ENCODE measurements around the gene ERC2. TPM values are rescaled to one million over a fixed set of nuclear protein-coding genes. Genes with fewer than 3 reads are reported as not detected.

ERC2 gene
- total RNA-seq, 1 donor from 2014 or later, result 0.65 TPM

DNA sequence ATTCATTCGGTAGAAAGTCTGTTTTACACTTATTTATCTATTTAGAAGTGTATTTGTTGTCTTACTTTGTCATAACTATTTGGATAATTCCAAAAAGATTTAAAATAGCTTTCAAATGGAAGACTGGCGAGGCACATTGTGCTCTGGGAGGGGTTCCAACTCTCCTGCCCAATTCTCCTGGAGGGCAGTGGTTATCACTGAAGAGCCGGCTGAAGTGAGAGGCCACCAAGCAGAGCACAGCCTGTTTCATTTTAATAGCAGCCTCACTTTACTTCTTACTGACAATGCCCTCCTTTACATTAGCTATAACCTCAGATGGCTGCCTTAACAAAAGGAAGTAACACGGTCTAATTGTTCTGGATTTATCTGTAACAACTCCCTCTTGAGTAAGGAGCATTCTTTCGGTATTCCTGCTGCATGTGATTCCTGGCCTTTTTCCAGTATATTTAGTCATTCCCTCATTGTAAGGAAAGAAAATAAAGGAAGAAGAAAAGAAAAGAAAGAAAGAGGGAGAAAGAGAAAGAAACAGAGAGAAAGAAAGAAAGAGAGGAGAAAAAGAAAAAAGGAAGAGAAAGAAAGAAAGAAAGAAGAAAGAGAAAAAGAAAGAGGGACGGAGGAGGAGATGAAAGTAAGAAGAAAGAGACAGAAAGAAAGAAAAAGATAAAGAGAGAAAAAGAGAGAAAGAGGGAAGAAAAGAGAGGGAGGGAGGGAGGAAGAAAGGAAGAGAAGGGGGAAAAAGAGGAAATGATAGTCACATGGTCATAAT, 641.4 kb downstream of the ERC2 start:
- DNase-seq (ENCODE audit: low spot score), result no peak
- Mint-ChIP-seq H3K36me3 (ENCODE audit: low read depth) (peaks cover 5% of the 10 kb centered on the region), H3K27ac (ENCODE audit: unreplicated experiment) (no peak overlapping the region), H3K4me3 (ENCODE audit: unreplicated experiment) (no peak overlapping the region), H3K9me3 (ENCODE audit: low read depth) (peaks cover 8% of the 10 kb centered on the region), H3K27me3 (ENCODE audit: low read depth) (no peaks in the 10 kb centered on the region), H3K4me1 (ENCODE audit: low read depth) (peaks cover 7% of the 10 kb centered on the region)
- TF ChIP-seq, protein P1, sequence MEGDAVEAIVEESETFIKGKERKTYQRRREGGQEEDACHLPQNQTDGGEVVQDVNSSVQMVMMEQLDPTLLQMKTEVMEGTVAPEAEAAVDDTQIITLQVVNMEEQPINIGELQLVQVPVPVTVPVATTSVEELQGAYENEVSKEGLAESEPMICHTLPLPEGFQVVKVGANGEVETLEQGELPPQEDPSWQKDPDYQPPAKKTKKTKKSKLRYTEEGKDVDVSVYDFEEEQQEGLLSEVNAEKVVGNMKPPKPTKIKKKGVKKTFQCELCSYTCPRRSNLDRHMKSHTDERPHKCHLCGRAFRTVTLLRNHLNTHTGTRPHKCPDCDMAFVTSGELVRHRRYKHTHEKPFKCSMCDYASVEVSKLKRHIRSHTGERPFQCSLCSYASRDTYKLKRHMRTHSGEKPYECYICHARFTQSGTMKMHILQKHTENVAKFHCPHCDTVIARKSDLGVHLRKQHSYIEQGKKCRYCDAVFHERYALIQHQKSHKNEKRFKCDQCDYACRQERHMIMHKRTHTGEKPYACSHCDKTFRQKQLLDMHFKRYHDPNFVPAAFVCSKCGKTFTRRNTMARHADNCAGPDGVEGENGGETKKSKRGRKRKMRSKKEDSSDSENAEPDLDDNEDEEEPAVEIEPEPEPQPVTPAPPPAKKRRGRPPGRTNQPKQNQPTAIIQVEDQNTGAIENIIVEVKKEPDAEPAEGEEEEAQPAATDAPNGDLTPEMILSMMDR (IDR thresholded peaks at IDR 0.05), result no peak

DNA sequence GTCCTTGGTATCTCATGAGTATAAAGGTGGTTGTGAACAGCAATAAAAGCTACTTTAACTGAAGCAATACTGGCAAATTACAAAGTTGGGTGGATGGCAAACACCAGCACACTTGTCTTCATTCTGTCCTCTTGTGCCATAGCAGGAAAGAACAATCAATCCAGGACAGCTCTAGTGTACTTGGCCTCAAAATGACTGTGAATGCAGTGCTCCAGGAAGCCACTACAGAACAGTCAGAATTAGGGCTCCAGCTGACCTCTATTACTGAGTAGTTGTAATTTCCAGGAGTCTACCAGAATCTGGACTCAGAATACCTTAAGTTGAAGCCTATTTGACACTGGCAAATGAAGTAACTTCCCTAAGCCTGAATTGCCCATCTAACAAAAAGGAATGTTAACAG, 642.2 kb downstream of the ERC2 start:
- Mint-ChIP-seq H3K4me1 (ENCODE audit: low read depth) (peaks cover 7% of the 10 kb centered on the region), H3K9me3 (ENCODE audit: low read depth) (peaks cover 8% of the 10 kb centered on the region), H3K27ac (ENCODE audit: unreplicated experiment) (no peak overlapping the region), H3K36me3 (ENCODE audit: low read depth) (peaks cover 5% of the 10 kb centered on the region), H3K4me3 (ENCODE audit: unreplicated experiment) (no peak overlapping the region), H3K27me3 (ENCODE audit: low read depth) (no peaks in the 10 kb centered on the region)
- no peak for DNase-seq (ENCODE audit: low spot score)
- TF ChIP-seq, protein P1 (IDR thresholded peaks at IDR 0.05), result no peak

DNA sequence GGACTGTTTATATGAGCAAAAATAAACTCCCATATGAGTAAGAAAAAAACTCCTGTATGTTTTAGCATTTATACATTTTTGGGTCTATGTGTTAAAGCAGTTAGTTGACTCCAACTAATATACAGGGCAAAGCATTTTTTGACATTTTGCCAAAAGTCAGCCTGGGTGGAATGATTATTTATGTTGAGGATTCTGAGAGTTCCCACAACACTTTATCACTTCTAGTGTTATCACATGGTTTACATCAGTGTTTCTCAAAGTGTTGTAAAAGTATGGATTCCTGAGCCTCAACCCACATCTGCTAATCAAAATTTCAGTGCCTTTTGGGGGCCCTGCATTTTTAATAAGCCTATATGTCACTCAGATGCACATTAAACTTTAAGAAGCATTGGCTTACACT, 643.9 kb downstream of the ERC2 start:
- peaks cover 7% of the 10 kb centered on the region for H3K4me1 Mint-ChIP-seq (ENCODE audit: low read depth)
- DNase-seq (ENCODE audit: low spot score), result no peak
- no peaks in the 10 kb centered on the region for H3K36me3 Mint-ChIP-seq (ENCODE audit: low read depth)
- no peak overlapping the region for H3K4me3 Mint-ChIP-seq (ENCODE audit: unreplicated experiment)
- H3K9me3 Mint-ChIP-seq (ENCODE audit: low read depth), result no peaks in the 10 kb centered on the region
- no peak overlapping the region for H3K27ac Mint-ChIP-seq (ENCODE audit: unreplicated experiment)
- TF ChIP-seq, protein P1 (IDR thresholded peaks at IDR 0.05), result no peak
- peaks cover 6% of the 10 kb centered on the region for H3K27me3 Mint-ChIP-seq (ENCODE audit: low read depth)

DNA sequence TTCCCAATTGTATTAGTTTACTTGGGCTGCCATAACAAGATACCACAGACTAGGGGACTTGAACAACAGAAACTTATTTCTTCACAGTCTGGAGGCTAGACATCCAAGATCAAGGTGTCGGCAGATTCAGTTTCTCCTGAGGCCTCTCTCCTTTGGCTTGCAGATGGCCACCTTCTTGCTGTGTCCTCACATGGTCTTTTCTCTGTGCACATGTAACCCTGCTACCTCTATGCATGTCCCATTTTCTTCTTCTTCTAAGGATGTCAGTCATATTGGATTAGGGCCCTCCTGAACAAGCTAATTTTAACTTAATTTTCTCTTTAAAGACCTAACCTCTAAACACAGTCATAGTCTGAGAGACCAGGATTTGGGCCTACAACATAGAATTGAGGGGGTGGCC, 644.4 kb downstream of the ERC2 start:
- Mint-ChIP-seq H3K4me1 (ENCODE audit: low read depth) (peaks cover 7% of the 10 kb centered on the region), H3K36me3 (ENCODE audit: low read depth) (no peaks in the 10 kb centered on the region), H3K4me3 (ENCODE audit: unreplicated experiment) (no peak overlapping the region), H3K9me3 (ENCODE audit: low read depth) (no peaks in the 10 kb centered on the region), H3K27ac (ENCODE audit: unreplicated experiment) (no peak overlapping the region), H3K27me3 (ENCODE audit: low read depth) (peaks cover 6% of the 10 kb centered on the region)
- no peak for DNase-seq (ENCODE audit: low spot score)
- TF ChIP-seq, protein P1 (IDR thresholded peaks at IDR 0.05), result no peak

DNA sequence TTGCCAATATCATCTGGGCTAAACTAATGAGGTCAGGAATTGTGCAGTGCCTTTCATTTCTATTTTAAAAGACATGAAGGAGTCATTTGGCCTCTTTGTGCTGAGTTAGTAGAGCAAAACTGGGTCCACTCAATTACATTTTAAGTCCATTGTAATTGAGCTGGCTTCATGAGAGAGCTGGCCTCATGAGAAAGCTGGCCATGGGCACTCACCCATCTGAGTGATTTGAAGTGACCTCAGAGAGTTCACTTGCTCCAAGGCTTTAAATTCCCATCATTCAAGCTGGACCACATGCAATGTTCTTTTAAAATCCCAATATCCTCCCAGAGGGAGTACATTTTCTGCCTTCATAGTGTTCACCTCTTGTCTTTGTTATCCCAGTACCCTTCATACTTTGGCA, 645.3 kb downstream of the ERC2 start:
- Mint-ChIP-seq H3K36me3 (ENCODE audit: low read depth) (no peaks in the 10 kb centered on the region), H3K27ac (ENCODE audit: unreplicated experiment) (no peak overlapping the region), H3K27me3 (ENCODE audit: low read depth) (peaks cover 6% of the 10 kb centered on the region), H3K4me1 (ENCODE audit: low read depth) (peaks cover 7% of the 10 kb centered on the region), H3K4me3 (ENCODE audit: unreplicated experiment) (no peak overlapping the region), H3K9me3 (ENCODE audit: low read depth) (no peaks in the 10 kb centered on the region)
- TF ChIP-seq, protein P1 (IDR thresholded peaks at IDR 0.05), result no peak
- no peak for DNase-seq (ENCODE audit: low spot score)

All from chondrocyte (in vitro differentiated cells).